Heart right ventricle (tissue), 16 donors: ENCODE results near the gene ABCA7. TPM values are rescaled to one million over a fixed set of nuclear protein-coding genes. Genes with fewer than 3 reads are reported as not detected.

Experiments
- ATAC-seq, 8 donors: fragments of 200-7000 bp; cut with Tn5 transposase; one replicate each; pipeline ENCODE4 v1.9.1; 2020; ENCODE audit warnings: mild to moderate bottlenecking in 8 of 8, moderate library complexity in 8 of 8, moderate number of reproducible peaks in 1 of 8
- DNase-seq, 2 donors: peaks; one replicate each; pipeline ENCODE4 v3.0.0-alpha.2; 2020
- H3K27ac ChIP-seq, 10 donors: fragments of 200-600 bp; sonication (generic) in 2 of 10; one replicate each; pipeline versions ENCODE4 v1.5.0 to v1.8.0; 2020 to 2022; ENCODE audit warnings: mild to moderate bottlenecking in 3 of 10
- H3K27me3 ChIP-seq, 7 donors: fragments of 200-600 bp; one replicate each; pipeline ENCODE4 v1.8.0; 2021 to 2022; ENCODE audit warnings: mild to moderate bottlenecking in 2 of 7
- H3K36me3 ChIP-seq, 9 donors: fragments of 200-600 bp; sonication (generic) in 1 of 9; one replicate each; pipeline versions ENCODE4 v1.5.0 to v1.8.0; 2020 to 2022; ENCODE audit warnings: mild to moderate bottlenecking in 2 of 9
- H3K4me1 ChIP-seq, 9 donors: fragments of 200-600 bp; sonication (generic) in 1 of 9; one replicate each; pipeline versions ENCODE4 v1.5.0 to v1.8.0; 2020 to 2022; ENCODE audit warnings: mild to moderate bottlenecking in 4 of 9
- H3K4me3 ChIP-seq, 10 donors: fragments of 200-600 bp; sonication (generic) in 2 of 10; one replicate each; pipeline versions ENCODE4 v1.5.0 to v1.8.0; 2020 to 2022; ENCODE audit warnings: mild to moderate bottlenecking in 7 of 10, moderate library complexity in 2 of 10
- H3K9me3 ChIP-seq, 11 donors: fragments of 200-600 bp in 10 of 11; sonication (generic) in 2 of 11; one replicate each; pipeline versions ENCODE4 v1.5.0 to v1.8.0; 2013 to 2022; ENCODE audit warnings: mild to moderate bottlenecking in 2 of 11, control low read depth in 1 of 11, moderate library complexity in 1 of 11
- WGBS, 2 donors: extraction: QIAGEN DNeasy Blood & Tissue Kit; methylation state at CpG; one replicate each; pipeline ENCODE4 v1.1.7; 2013; ENCODE audit warnings: inconsistent platforms in 1 of 2; 5-methylcytosine and 5-hydroxymethylcytosine counted together
- intact Hi-C, 10 donors: fragments of 100-400 bp; cut with DNase I; formaldehyde crosslinking; loops; one replicate each; pipeline versions ENCODE4 v1.11.1 to v1.14.2; 2022
- polyA plus RNA-seq, 2 donors: library from polyadenylated mRNA; stranded (reverse); fragments of 200-250 nt; gene quantifications; one replicate each; pipeline ENCODE4 v1.2.3, GENCODE V29; 2013
- total RNA-seq, 10 donors: library from RNA; stranded (reverse); fragmentation: NEBNext Ultra II Directional in 3 of 10; extraction: Animal tissue kit (Norgen Biotek cat#: 25700) in 3 of 10; gene quantifications; one replicate each; pipeline versions ENCODE4 v1.2.1 to v1.2.4, GENCODE V29; 2021 to 2023
- TF ChIP-seq, protein P1 (sequence below), 9 donors: fragments of 200-600 bp; sonication (generic) in 2 of 9; IDR thresholded peaks; one replicate each; pipeline versions ENCODE4 v1.5.0 to v1.8.0; 2021 to 2022; ENCODE audit warnings: antibody characterized with exemption in 9 of 9, mild to moderate bottlenecking in 5 of 9, moderate library complexity in 1 of 9
- donor health status: Arrhythmogenic right ventricular cardiomyopathy.
- donor health status: ischemic (EF 13 %, LVEDD 7.1; RV severe dilation, severe dysfunction).
- donor health status: healthy with polysubstance abuse.
- donor health status: DM: no; HTN: yes; CAD: no.
- donor health status: DM: no; HTN: no; CAD: no.
- donor health status: ischemic (EF 25% LVEDD 6.9; RV normal size, moderate dysfunction).
- donor health status: ischemic (EF 25% LVEDD 5.7; RV mildly dilated, moderate dysfunction).
- donor health status: healthy.
- donor health status: DM: yes; HTN: yes; CAD: no.
- donor health status: Ischemic cardiomyopathy.
- donor health status: ischemic (EF 35%, LVEDD 5.7; RV mildly dilated, moderate dysfunction).
- donor health status: nonischemic (EF 11% LVEDD 7.7; RV severe dilation, severe dysfunction).
- donor health status: DM: yes; HTN: yes; CAD: no.
- donor health status: PGD.
- donor health status: ischemic (EF 29% LVEDD 5.4; RV normal size, mild dysfunction).
- donor health status: nonischemic (EF 23%, LVEDD 6.1; RV moderate dilation, normal function).

Gene ABCA7
- total and polyA plus RNA-seq, 12 donors = 2.7 to 23.4 (median 5.6) TPM

DNA sequence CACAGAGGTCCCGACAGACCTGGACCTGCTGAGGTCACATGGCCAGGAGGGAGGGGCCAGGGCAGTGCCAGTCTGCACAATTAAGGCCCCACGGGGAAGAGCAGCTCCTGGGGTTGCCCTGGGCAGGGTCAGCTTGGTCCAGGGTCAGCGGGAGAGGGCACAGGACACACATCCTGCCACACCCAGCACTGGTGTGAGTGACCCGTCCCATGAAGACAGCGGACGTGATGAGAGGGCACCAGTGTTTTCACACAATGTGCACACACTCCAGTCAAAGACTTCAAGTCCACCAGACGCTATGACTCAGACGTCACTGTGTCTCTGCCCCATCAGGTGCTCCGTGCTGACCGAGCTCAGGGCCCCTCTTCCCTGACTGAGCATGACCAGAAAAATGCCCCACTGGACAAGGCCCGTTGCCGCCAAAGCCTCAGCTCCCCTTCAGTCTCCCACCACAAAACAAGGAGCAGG is 23.2 kb upstream of the ABCA7 start:
- Histone ChIP-seq H3K27ac (peak overlapping the region in 8 of 10 donors; percentile 5 to 53 (median 38)), H3K36me3 (peaks cover 0 to 46% (median 24%) of the 10 kb centered on the region in 9 donors), H3K4me1 (peaks cover 52 to 69% (median 57%) of the 10 kb centered on the region in 9 donors), H3K9me3 (no peaks in the 10 kb centered on the region), H3K4me3 (peak overlapping the region in 3 of 10 donors; percentile 23 to 25 (median 25)), H3K27me3 (no peaks in the 10 kb centered on the region)
- intact Hi-C loops = no loop called here
- ATAC-seq (peak in 1 of 8 donors; percentile 0), DNase-seq (no peak)
- WGBS, 2 donors = 29 to 32% methylated on average over 12 of the region's 12 CpGs
- TF ChIP-seq, protein P1, sequence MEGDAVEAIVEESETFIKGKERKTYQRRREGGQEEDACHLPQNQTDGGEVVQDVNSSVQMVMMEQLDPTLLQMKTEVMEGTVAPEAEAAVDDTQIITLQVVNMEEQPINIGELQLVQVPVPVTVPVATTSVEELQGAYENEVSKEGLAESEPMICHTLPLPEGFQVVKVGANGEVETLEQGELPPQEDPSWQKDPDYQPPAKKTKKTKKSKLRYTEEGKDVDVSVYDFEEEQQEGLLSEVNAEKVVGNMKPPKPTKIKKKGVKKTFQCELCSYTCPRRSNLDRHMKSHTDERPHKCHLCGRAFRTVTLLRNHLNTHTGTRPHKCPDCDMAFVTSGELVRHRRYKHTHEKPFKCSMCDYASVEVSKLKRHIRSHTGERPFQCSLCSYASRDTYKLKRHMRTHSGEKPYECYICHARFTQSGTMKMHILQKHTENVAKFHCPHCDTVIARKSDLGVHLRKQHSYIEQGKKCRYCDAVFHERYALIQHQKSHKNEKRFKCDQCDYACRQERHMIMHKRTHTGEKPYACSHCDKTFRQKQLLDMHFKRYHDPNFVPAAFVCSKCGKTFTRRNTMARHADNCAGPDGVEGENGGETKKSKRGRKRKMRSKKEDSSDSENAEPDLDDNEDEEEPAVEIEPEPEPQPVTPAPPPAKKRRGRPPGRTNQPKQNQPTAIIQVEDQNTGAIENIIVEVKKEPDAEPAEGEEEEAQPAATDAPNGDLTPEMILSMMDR (IDR thresholded peaks at IDR 0.05) = no peak

DNA sequence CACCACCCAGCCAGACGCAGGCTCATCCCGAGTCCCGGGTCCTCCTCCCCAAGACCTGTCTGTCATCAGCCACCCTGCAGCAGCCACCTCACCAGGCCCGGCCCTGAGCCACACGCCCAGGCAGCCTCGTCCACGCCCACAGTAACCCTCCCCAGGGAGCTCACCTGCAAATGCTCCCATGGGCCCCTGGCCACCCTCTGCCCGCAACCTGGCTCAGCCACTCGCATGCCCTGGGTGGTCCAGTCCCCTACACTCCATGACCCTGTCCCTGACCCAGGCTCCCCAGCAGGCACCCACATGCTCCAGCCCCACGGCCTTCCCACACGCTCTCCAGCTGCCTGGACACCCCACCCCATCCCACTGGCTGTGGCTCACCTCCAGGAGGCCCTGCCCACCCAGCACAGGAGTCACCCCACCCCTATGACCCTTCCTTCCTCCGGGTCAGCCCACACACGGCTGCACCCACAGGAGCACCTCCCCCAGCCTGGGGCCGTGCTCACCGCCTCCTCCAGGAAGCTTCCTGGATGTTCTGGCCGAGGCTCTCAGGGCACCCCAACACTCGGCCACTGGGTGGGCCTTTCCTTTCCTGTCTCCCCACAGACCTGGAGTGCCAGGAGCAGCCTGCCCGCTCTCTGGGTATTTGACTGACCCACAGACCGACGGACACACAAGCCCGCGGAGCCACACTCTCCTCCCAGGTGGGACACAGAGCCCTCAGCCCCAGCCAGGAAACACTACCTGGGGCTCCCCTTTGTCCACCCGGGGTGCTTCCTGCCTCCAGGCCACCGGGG is 22.6 kb upstream of the ABCA7 start:
- intact Hi-C loops = no loop called here

DNA sequence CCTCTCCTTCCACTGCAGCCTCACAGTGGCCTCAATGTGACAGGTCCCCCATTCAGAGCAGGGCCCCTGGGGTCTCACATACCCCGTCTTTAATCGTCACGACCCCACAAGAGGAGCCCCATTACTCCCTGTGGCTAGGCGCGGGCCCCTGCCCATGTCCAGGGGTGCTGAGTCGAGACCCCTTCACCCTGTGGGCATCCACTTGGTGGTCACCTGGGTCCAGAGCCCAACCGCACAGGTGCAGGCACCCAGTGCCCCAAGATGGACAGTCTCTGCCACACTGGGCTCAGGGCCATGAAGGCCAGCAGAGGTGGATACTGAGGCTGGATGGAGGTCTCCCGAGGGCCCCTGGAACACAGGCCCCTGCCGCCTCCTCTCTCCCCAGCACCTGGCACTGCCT is 22.0 kb upstream of the ABCA7 start:
- intact Hi-C loops = no loop called here
- Histone ChIP-seq H3K9me3 (no peaks in the 10 kb centered on the region), H3K4me1 (peaks cover 53 to 81% (median 68%) of the 10 kb centered on the region in 9 donors), H3K36me3 (peaks cover 0 to 34% (median 12%) of the 10 kb centered on the region in 9 donors), H3K27me3 (no peaks in the 10 kb centered on the region), H3K4me3 (peak overlapping the region in 1 of 10 donors; percentile 71), H3K27ac (peak overlapping the region in 5 of 10 donors; percentile 0 to 53 (median 49))
- TF ChIP-seq, protein P1 (IDR thresholded peaks at IDR 0.05) = no peak
- ATAC-seq = no peak
- WGBS, 2 donors = 82 to 92% methylated on average over 9 of the region's 9 CpGs
- DNase-seq = no peak

More for the DNA sequence above, 22.6 kb upstream of the ABCA7 start:
- Histone ChIP-seq H3K27ac (peak overlapping the region in 8 of 10 donors; percentile 0 to 53 (median 38)), H3K4me3 (peak overlapping the region in 3 of 10 donors; percentile 23 to 25 (median 25)), H3K9me3 (no peaks in the 10 kb centered on the region), H3K27me3 (no peaks in the 10 kb centered on the region), H3K4me1 (peaks cover 53 to 75% (median 64%) of the 10 kb centered on the region in 9 donors), H3K36me3 (peaks cover 0 to 40% (median 18%) of the 10 kb centered on the region in 9 donors)
- ATAC-seq = no peak
- no peak for DNase-seq
- 53 to 55% methylated on average over 24 of the region's 24 CpGs for WGBS, 2 donors
- TF ChIP-seq, protein P1 (IDR thresholded peaks at IDR 0.05) = no peak

DNA sequence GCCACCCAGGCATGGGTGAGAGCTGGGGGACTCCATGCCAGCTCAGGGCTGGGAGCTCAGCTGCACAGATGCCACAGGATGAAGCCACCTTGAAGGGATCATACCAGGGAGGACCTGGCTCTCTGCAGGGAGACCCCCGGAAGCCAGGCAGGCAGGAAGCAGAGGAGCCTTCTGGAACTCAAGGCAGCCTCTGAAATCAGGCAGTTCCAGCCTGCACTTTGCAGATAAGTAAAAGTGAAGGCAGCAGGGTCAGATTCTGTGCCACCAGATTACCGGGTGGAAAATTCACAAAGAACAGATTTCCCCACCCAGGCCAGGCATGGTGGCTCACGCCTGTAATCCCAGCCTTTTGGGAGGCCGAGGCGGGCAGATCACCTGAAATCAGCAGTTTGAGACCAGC is 21.5 kb upstream of the ABCA7 start:
- intact Hi-C loops = no loop called here
- Histone ChIP-seq H3K27me3 (no peaks in the 10 kb centered on the region), H3K36me3 (peaks cover 0 to 29% (median 8%) of the 10 kb centered on the region in 9 donors), H3K9me3 (no peaks in the 10 kb centered on the region), H3K4me1 (peaks cover 53 to 84% (median 71%) of the 10 kb centered on the region in 9 donors), H3K4me3 (peak overlapping the region in 1 of 10 donors; percentile 71), H3K27ac (peak overlapping the region in 1 of 10 donors; percentile 39)
- DNase-seq (no peak), ATAC-seq (no peak)
- TF ChIP-seq, protein P1 (IDR thresholded peaks at IDR 0.05) = no peak
- 69% methylated on average over 5 of the region's 5 CpGs for WGBS, 2 donors
